ENCODE results near the gene C1QL2. TPM values are rescaled to one million over a fixed set of nuclear protein-coding genes. Genes with fewer than 3 reads are reported as not detected.

Gene C1QL2
- total and polyA plus RNA-seq, 2 experiments from 2014 or later: 0.69 to 0.87 TPM

- TF ChIP-seq REST (IDR thresholded peaks at IDR 0.05; ENCODE audit: unreplicated experiment) (no peak), POLR2AphosphoS5 (IDR thresholded peaks at IDR 0.05; ENCODE audit: low read depth) (no peak), CTCF (conservative IDR thresholded peaks at IDR 0.05; ENCODE audit: low read depth in 2 of 2) (no peak), EZH2 (IDR thresholded peaks at IDR 0.05; ENCODE audit: low read depth, unreplicated experiment) (no peak), ZNF114 (CRISPR knock-in tag; IDR thresholded peaks at IDR 0.05) (no peak), STAT1 (IDR thresholded peaks at IDR 0.05; ENCODE audit: unreplicated experiment) (no peak), ETS1 (IDR thresholded peaks at IDR 0.05) (no peak), JUNB (IDR thresholded peaks at IDR 0.05; ENCODE audit: unreplicated experiment) (no peak), CREB1 (CRISPR knock-in tag; IDR thresholded peaks at IDR 0.05; ENCODE audit: low read depth) (no peak)
Measured at GRCh38 chr2:119160361-119160990, 1.9 kb upstream of the C1QL2 start (continued).

GRCh38 chr2:119157850-119158511 lies 570 bp downstream of the C1QL2 start:
- Histone ChIP-seq H2AFZ (no peak overlapping the region), H3K27me3 (ENCODE audit: insufficient read depth) (peaks cover 58% of the 10 kb centered on the region), H3K4me1 (ENCODE audit: insufficient read depth) (peaks cover 21% of the 10 kb centered on the region), H3K36me3 (ENCODE audit: insufficient read depth) (no peaks in the 10 kb centered on the region), H3F3A (replicated peaks; ENCODE audit: low read depth) (no peaks in the 10 kb centered on the region; the same call in 1 of the 2 replicates), H3K9me2 (ENCODE audit: insufficient read depth) (no peaks in the 10 kb centered on the region), H3K79me2 (replicated peaks; ENCODE audit: insufficient read depth) (no peaks in the 10 kb centered on the region), H3K4me3 (peak overlapping the region; percentile 88), H4K20me1 (replicated peaks; ENCODE audit: insufficient read depth) (no peaks in the 10 kb centered on the region), H3K4me2 (peak overlapping the region; percentile 94), H3K27ac (ENCODE audit: low read depth) (no peak overlapping the region)
- H3K36me3 Mint-ChIP-seq (ENCODE audit: low read depth): no peaks in the 10 kb centered on the region
- H3K4me1 Mint-ChIP-seq: peaks cover 26% of the 10 kb centered on the region
- peaks cover 49% of the 10 kb centered on the region for H3K27me3 Mint-ChIP-seq (ENCODE audit: insufficient read depth, low read depth, poor library complexity)
- DNase-seq (ENCODE audit: low spot score) (peak; percentile 19), ATAC-seq (no peak; the same call in 2 of the 3 replicates)
- H3K27ac Mint-ChIP-seq: no peak overlapping the region
- H3K9me3 Mint-ChIP-seq: no peaks in the 10 kb centered on the region; the same call in 2 of the 3 replicates
- H3K4me3 Mint-ChIP-seq: no peak overlapping the region; the same call in 2 of the 3 replicates
- peak; percentile 37 for TF ChIP-seq EZH2phosphoT487 (IDR thresholded peaks at IDR 0.05; ENCODE audit: unreplicated experiment)
- no peak for TF ChIP-seq NANOG (IDR thresholded peaks at IDR 0.05; ENCODE audit: borderline replicate concordance)
- TF ChIP-seq ZNF331 (CRISPR knock-in tag; IDR thresholded peaks at IDR 0.05; ENCODE audit: low read depth): no peak
- no peak for TF ChIP-seq STAT1 (IDR thresholded peaks at IDR 0.05; ENCODE audit: unreplicated experiment)
- TF ChIP-seq POLR2AphosphoS5 (IDR thresholded peaks at IDR 0.05; ENCODE audit: low read depth): no peak
- no peak for TF ChIP-seq REST (IDR thresholded peaks at IDR 0.05; ENCODE audit: unreplicated experiment)

All from GM23338 (cell line).